ENCODE measurements around the gene MRI1.
"Not testable (repeated sequence)": the region's sequence is repeated elsewhere in the genome, so short reads cannot be mapped to it uniquely, and the experiment has no call there.

MRI1 gene

DNA sequence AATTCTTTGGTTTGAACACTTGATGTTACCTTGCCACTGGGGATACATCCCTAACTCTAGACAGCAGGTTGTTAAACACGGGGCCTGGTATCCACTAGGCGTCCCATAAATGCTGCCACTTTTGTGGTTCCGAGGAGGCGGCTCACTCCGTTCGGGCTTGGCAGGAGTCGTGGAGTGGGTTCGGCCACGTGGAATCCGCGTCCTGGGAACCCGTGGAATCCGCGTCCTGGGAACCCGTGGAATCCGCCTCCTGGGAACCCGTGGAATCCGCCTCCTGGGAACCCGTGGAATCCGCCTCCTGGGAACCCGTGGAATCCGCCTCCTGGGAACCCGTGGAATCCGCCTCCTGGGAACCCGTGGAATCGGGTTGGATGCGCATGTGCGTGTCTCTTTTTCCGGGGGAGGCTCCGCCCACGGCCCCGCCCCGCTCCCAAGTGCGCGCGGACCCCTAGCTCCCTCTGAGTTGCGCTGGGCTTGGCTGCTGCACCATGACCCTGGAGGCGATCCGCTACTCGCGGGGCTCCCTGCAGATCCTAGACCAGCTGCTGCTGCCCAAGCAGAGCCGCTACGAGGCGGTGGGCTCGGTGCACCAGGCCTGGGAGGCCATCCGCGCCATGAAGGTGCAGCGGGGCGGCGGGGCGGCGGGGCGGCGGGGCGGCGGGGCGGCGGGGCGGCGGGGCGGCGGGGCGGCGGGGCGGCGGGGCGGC is at the start of gene MRI1:
Gene MRI1 (plus strand): TSS at position 422 of the 707 bp plus-strand sequence. CDS start 67 bp downstream, at position 489.
- peak; percentile 80 for DNase-seq

GRCh38 chr19:13717194-13717643 is 47.1 kb upstream of the MRI1 start:
- DNase-seq: peak; percentile 19

- DNase-seq: peak; percentile 49
Observed at GRCh38 chr19:13718733-13719132, 45.6 kb upstream of the MRI1 start.

GRCh38 chr19:13722146-13722545 is 42.2 kb upstream of the MRI1 start:
- DNase-seq: no peak

GRCh38 chr19:13723206-13723605 is 41.1 kb upstream of the MRI1 start:
- DNase-seq: no peak

- DNase-seq: no peak
Observed at GRCh38 chr19:13726323-13726722, 38.0 kb upstream of the MRI1 start.

DNA sequence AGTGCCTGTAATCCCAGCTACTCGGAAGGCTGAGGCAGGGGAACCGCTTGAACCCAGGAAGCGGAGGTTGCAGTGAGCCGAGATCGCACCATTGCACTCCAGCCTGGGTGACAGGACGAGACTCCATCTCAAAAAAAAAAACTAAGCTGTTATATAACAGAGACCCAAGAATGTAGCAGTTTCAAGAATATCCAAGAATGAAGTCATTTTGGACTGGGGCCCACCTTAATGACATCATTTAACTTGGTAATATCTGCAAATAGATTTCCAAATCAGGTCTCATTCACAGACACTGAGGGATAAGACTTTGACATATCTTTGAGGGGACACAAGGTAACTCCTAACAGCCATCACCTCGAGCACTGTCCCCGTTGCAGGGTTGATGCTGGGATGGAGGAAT is 36.5 kb upstream of the MRI1 start:
- no peak for DNase-seq

GRCh38 chr19:13729859-13730258 is 34.5 kb upstream of the MRI1 start:
- no peak for DNase-seq

DNA sequence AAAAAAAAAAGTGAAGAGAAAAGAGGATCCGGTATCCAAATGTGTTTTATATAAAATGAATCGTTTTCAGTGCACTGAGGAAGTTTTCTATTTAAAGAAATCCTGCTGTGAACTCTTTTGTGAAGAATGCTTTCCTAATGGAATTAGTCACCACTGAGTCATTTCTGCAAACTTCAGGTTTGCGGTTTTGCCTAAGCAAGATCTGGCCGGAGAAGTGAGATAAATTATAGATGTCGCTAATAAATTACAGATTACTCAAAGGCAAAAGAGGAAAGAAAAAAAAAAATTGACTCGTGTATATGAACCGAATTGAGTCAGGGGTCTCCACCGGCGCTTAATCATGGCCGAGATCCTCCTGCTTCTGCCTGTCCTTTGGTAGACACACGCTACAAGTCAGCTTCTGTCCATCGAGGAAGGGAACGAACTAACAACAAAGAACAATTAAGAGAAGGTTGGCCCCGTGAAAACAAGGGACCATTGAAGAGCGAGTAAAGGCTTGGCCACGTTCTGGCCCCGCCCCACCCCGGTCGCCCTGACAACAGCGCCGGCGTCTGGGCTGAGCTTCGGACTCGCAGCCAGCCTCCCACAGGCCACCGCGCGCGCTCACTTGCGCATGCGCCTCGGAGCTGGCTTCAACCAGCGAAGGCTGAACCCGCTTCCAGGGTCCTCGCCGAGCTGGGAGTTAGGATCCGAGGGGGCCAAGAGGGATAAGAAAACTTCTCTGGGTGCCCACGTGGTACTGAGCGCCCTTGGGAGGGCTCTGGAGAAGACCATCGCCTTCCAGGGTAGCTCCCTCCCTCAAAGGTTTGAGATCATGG is 33.0 kb upstream of the MRI1 start:
- peak; percentile 95 for DNase-seq

DNA sequence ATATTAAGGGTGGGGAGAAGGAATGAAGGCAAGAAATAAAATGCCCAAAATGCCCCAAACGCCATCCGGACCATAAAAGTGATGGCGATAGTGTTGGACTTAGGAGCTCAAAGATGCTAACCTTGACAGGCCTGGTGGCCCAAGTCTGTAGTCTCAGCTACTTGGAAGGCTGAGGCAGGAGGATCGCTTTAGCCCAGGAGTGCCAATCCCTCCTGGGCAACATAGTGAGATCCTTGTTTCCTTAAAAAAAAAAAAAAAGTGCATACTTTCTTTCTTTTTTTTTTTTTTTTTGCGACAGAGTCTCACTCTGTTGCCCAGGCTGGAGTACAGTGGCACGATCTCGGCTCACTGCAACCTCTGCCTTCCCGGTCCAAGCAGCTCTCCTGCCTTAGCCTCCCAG is 32.0 kb upstream of the MRI1 start:
- DNase-seq: no peak

- DNase-seq: no peak
Observed at GRCh38 chr19:13734751-13735150, 29.6 kb upstream of the MRI1 start.

GRCh38 chr19:13738073-13738472 is 26.2 kb upstream of the MRI1 start:
- no peak for DNase-seq

- DNase-seq: no peak
Observed at GRCh38 chr19:13741893-13742292, 22.4 kb upstream of the MRI1 start.

GRCh38 chr19:13742756-13743155 is 21.6 kb upstream of the MRI1 start:
- no peak for DNase-seq

DNA sequence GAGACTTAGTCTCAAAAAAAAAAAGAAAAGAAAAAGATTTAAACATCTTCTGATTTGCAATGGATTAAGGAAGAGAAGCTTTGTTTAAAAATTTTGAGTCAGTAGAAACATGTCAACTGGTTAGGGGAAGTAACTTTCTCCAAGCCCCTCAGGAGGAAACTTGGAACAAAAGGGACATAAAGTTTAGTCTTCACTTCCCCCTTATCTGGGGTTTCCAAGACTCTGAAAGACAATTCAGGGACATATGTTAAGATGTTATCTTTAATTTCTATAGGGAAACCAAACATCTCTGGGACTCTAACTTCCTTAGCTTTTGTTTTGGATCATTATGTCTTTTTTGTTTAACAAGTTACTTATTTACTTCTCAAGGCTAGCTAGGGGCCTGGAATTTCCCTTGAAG is 20.1 kb upstream of the MRI1 start:
- DNase-seq: no peak

DNA sequence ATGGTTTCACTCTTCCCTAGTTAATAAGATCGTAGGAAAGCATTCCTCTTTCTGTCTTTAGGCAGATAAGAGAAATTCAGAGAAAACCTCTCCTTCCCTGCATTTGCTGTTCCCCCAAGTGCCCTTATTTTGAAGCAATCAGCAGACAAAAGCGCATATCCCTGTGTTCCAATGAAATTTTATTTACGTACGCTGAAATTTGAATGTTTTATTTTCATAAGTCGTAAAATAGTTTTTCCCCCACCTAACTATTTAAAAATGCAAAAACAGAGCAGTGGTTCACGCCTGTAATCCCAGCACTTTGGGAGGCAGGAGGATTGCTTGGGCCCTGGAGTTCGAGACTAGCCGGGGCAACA is 17.2 kb upstream of the MRI1 start:
- DNase-seq: no peak

DNA sequence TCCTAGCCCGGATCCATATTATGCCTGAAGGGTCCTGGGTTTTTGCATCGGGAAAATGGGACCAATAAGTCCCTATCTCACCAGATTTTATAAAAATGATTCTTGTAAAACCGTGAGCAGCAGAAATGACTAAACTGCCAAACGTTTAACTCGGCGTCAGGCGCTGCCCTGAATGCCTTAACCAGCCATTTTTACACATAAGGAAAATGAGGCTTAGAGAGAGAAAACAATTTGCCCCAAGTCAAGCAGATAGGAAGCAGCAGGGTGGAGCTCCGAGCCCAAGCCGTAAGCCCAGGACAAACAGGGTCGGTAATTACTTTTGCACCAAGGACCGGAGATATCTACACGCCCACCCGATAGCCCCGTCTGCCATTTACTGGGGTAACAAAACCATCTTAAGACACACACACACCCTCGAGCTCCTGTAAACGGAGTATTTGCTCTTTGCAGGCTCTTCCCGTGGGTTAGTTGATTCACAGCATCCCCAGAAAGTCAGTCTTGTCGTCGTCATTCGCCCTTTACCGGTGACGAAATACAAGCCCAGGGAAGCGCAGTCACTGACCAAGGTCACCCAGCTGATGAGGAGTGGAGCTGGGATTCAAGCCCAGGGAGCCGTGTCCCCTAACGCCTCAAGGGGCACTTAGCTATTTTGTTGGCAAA is 16.0 kb upstream of the MRI1 start:
- no peak for DNase-seq

DNA sequence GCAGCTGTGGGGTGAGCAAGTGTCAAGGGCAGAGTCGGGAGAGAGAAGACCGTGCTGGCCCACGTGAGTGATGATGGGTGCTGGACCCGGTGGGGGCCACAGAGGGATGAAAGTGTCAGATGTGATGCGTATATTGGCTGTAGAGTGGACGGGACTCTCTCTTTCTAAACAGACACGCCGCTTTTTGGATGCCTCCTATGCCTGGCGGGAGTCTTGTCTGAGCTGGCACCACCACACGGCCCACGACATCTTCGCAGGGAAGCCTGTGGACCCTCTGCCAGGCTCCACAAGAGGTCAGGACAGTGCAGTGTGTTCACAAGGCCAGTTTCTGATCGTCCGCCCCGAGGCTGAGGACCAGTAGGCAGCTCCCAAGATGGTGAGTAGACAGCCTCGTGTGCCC is 12.9 kb upstream of the MRI1 start:
- DNase-seq: no peak

- not testable (repeated sequence) for DNase-seq
Observed at GRCh38 chr19:13753622-13754021, 10.7 kb upstream of the MRI1 start.

GRCh38 chr19:13756210-13756609 is 8.1 kb upstream of the MRI1 start:
- no peak for DNase-seq

- DNase-seq: no peak
Observed at GRCh38 chr19:13757805-13758772, 6.2 kb upstream of the MRI1 start.

DNA sequence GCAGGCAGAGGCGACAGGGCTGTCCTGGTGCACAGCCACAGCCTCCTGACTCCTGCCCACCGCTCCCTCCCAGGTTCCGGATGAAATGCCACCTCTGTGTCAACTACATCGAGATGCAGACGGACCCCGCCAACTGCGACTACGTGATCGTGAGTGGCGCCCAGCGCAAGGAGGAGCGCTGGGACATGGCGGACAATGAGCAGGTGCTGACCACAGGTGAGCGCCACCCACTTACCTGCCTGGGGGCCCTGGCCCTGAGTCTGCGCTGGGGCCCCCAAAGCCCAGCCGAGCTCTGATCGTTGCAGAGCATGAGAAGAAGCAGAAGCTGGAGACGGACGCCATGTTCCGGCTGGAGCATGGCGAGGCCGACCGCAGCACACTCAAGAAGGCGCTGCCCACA is 5.5 kb upstream of the MRI1 start:
- DNase-seq: no peak

GRCh38 chr19:13761423-13761822 is 2.9 kb upstream of the MRI1 start:
- DNase-seq: no peak

All from retina (tissue), 1 donor.